HG03159 (cell line): ENCODE measurements around the gene MYH7B.
A peak's percentile ranks its signal among the peaks of the same experiment; 100 is the strongest.

Source experiments
- ATAC-seq: cut with Tn5 transposase; IDR thresholded peaks from one replicate; pipeline ENCODE4 v1.9.1; 2021; ENCODE audit warnings: mild to moderate bottlenecking, moderate library complexity; ENCODE audit not compliant: unreplicated experiment

The MYH7B gene

DNA sequence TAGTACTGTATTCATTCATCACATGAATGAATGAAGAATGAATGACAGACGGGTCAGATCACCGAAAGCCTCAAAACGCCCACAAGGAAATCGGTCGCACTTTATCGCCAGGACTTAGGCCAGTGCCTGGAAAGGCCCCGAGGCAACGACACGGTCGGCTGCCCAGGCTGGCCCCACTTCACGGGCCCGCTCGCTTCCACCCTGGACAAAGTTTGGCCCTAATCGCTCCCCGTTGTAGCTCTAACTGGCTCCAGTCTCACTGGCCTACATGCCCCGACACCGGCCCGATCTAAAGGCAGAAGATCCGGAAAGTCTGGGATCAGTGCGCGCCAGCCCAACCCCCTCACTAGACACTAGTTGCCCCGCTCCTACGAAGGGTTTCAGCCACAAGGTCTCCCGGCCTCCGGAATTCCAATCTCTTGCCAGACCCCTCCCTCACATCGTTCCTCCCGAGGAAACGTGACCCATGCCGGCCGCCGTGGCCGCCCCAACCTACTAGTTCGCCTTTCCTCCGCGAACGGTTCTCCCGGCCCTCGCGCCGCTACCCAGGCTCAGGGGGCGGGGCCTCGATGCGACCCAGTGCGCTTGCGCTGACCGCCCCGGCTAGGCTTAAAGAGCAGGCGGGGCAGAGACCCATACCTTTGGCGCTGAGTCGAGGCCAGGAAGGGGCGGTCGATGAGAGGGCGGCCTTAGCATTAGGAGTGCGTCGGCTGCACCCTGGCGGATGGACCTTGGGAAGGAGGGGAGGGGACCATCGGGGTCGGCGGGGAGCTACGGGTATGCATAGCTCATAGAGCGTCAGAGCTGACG, at the start of gene MYH7B, which contains the start of gene GSS:
Gene MYH7B, plus strand, starts transcription at position 638 of the 810 bp plus-strand sequence. CDS start 22,138 bp downstream, outside the sequence.
Gene GSS, minus strand, starts transcription at position 576 of the 810 bp plus-strand sequence. CDS start 3,954 bp downstream, outside the sequence.
- ATAC-seq, result peak; percentile 90

DNA sequence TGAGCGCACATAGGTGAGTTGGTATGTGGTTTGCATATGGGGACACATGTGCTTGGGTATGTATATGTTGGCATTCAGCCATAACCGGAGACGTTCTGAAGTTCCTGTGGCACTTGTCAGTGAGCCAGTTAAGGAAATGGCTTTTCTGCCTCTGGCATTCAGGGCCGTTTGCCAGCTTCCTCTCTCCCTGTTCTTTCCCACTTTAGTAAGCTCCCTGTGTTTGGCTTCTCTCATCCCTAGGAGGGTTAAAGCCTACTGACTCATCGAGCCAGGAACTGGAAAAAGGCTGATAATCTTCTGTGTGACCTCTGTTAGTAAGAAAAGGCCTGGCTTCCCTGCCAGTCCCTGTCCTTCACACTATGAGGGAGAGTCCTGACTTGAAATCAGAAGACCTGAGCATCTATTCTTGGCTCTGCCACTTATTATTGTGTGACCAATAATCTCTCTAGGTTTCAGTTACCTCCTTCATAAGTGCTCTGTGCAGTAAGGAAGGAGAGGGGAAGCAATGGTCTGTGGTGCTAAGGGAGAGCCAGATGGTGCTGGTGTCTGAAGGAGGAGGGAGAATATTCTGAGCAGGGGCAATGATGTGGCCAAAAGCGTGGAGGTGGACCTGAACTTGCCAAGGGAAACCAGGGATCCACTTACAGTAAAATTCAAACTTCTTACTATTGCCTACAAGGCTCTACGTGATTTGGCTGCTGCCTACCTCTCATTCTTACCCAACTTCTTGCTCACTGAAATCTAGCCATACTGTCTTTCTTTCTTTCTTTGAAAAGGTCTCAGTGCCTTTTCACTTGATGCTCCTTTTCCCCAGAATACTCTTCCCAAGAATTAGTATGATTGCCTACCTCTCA, 47.8 kb upstream of the MYH7B start:
- no peak for ATAC-seq

DNA sequence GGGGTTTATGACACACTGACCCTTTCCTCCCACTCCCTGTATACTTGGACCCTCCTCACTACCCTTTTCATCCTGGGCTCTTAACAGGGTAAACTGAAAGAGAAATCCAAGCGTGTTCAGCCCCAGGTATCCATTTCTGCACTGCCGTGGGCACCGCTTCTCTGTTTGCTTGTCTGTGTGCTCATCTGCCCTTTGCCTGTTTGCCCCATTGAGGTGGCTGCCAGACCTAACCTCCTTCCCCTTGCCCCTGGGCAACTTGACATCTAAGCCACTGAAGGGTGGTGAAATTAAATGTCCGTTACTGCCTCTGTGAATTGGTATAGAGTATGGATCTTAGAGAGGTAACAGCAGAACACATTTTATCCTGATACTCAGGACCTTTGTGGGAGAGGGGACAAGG, 40.5 kb upstream of the MYH7B start:
- no peak for ATAC-seq

- ATAC-seq, result no peak
Observed at GRCh38 chr20:34915749-34916455, 39.8 kb upstream of the MYH7B start.

GRCh38 chr20:34916774-34917354, 38.8 kb upstream of the MYH7B start:
- ATAC-seq, result no peak

DNA sequence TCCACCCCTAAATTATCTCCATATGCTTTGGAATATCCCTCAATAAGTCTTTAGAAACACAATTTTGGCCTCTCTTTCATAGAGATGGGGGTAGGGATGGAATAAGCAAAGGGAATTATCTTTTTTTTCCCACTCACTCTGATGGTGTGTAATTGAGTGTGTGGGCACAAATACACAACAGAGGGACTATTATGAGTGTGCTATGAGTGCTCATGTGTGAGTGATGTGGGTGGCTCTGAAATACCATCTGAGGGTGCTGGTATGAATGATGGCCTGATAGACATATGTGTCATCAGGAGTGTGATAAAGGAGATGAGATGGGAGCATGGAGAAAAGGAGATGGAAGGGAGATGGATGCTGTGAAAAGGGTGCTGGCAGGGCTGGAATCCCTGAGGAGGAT, 35.6 kb upstream of the MYH7B start:
- ATAC-seq, result no peak

GRCh38 chr20:34921436-34921835, 34.2 kb upstream of the MYH7B start:
- no peak for ATAC-seq

DNA sequence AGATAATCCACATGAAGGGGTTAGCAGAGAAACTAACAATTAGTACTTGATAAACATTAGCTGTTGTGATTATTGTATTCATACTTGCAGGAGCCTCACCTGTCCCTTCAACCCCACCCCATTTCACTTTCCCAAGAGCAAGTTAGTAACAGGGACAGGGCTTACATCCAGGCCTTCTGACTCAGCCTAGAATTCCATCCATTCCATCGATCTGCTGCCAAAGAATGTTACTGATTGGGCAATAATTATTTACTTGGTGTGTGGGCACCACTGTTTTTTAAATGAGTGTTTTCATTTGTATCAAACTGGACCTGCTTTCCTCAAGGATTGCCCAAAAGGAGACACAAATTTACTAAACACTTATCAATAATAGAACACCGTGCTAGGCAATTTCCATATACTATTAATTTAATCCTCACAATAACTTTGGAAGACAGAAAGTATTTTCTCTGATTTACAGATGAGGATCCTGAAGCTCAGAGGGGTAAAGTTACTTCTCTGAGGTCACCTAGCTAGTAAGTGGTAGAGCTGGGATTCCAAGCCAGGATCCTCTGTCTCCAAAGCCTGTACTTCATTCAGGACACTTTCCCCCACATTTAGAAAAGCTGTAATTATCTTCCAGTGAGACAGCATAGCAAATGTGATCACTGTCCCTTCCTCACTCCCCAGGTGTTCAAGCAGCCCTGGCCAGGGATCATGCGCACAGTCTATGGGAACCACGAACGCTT, 32.9 kb upstream of the MYH7B start:
- no peak for ATAC-seq

DNA sequence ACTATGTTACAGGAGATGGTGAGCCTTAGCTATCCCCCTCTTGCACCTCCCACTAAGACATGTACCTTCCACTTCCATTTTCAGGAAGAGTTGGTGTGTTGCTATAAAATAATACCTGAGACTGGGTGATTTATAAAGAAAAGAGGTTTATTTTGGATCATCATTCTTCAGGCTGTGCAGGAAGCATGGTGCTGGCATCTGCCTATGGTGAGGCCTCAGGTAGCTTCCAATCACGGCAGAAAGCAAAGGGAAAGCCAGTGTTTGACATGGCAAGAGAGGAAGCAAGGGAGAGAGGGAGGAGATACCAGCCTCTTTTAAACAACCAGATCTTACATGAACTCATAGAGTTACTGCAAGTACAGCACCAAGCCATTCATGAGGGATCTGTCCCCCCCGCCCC, 32.3 kb upstream of the MYH7B start:
- ATAC-seq, result no peak

- no peak for ATAC-seq
Observed at GRCh38 chr20:34925341-34925740, 30.3 kb upstream of the MYH7B start.

DNA sequence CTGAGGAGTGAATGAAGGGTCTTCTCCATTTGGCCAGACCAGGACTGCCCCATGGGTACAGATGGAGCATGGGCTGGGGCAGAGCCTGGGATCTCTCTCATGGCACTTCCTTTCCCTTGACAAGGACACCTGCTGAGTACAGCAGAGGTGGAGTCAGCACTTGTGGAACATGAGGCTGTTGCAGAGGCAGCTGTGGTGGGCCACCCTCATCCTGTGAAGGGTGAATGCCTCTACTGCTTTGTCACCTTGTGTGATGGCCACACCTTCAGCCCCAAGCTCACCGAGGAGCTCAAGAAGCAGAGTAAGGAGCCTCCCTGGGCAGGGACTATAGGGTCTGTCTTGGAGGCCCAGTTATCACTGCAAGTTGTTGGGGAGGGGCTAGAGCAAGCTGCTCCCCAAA, 29.7 kb upstream of the MYH7B start:
- no peak for ATAC-seq

DNA sequence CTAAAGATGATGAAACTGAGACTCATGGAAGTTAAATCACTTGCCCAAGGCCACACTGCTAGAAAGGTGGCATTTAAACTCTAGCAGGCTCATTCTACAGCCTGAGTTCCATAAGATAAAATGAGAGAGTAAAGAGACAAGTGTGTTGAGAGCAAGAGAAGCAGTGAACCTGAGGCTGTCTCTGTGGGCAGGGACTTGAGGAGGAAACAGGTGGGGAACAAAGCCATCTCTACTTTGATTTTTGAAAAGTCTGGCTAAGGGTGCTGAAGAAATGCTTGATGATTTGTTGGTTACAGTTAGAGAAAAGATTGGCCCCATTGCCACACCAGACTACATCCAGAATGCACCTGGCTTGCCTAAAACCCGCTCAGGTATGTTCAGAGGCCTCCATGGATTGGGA, 29.1 kb upstream of the MYH7B start:
- ATAC-seq, result no peak

DNA sequence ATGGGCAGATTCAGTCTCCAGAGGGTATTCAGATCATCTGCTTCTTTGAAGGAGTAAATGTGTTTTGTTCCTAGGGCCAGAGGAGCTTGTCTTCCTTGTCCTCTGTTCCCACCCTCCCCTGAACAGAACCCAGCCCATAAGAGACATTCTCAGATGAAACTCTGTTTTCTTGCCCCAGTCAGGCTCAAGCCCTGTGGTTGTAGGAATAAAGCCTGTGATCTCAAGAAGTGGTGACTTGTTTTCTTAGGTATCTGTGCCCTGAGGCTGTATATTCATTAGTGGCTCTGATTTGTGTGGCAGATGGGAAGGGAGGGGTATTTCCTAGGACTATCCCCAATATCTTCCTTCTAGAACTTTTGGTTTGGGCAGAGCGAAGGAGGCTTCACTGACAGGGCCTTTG, 27.9 kb upstream of the MYH7B start:
- no peak for ATAC-seq

DNA sequence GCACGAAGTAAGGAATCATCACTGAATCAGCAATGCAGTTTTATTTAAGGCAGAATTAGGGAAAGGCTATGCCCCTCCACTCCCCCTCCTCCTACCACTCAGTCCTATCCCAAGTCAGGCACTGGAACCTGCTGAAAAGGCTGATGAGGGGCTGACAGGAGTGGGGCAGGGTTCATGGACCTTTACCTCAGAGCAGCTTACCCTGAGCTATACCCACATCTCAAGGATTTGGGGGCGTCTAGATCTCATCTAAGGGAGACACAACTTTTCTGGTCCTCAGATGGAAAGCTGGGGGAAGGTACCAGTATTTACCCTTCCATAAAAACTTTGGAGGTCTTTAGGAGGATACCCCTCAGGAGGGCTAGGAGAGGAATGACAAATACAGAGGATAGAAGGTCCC, 27.3 kb upstream of the MYH7B start:
- no peak for ATAC-seq

- ATAC-seq, result no peak
Observed at GRCh38 chr20:34931771-34932170, 23.9 kb upstream of the MYH7B start.

DNA sequence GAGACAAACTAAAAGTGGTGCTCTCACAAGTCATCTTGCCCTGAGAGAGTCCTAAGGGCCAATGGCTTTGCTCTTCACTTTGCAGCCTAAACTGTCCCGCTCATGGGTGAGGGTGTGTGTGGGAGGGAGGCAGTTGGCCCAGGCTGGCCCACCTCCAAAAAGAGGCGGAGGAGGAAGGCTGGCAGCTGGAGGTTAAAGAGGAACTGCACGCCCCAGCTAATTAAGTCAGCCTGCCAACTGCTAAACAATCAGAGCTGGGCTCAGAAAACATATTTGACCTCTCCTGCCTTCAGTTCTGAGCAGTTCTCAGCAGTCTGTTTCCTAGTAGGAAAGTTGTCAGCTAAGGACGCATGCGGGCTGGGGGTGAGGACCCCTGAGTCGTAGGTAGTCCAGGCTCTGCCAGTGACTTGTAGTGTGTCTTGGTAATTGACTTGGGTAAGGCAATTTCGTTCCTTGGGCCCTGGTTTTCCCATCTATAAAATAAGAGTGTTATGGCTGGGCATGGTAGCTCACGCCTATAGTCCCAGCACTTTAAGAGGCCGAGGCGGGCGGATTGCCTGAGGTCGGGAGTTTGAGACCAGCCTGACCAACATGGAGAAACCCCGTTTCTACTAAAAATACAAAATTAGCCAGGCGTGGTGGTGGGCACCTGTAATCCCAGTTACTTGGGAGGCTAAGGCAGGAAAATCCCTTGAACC, 17.1 kb upstream of the MYH7B start:
- ATAC-seq, result no peak

GRCh38 chr20:34940081-34940481, 15.6 kb upstream of the MYH7B start:
- no peak for ATAC-seq

GRCh38 chr20:34941226-34941625, 14.4 kb upstream of the MYH7B start:
- no peak for ATAC-seq

DNA sequence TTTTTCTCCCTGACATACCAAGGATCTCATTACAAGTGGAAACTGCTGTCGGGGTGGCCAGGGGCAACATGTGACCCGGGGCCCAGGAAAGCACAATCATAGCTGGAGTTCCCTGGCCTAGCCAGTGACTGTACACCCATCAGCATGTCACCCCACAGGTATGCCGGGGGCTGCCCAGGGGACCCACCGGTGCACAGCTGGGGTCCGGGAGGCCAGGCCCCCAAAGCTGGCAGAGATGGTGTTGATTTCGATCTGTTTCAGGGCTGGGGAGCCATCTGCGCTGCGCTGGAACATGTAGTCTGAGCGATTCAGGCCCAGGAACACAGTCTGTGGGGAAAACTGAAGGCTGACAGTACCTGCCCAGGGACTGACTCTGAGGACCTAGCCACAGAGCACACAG, 13.4 kb upstream of the MYH7B start:
- ATAC-seq, result no peak
